Measurements from ENCODE around the gene CPNE5. TPM values are rescaled to one million over a fixed set of nuclear protein-coding genes. Genes with fewer than 3 reads are reported as not detected.

The CPNE5 gene
- total and polyA plus RNA-seq, 2 experiments from 2014 or later: 0.30 to 1.2 TPM

DNA sequence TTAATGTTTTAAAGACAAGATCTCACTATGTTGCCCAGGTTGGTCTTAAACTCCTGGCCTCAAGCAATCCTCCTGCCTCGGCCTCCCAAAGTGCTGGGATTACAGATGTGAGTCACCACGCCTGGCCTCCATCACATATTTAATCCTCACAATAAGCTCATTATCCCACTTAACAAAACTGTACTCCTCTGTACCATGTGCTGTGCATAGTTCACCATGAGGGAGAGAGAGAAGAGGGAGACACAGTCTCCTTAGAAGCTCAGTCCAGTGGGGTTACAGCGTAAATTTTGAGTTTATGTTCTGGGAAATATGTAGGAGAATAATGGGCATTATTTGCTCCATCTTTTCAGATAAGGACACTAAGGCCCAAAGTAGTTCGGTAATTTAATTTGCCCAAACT, 7.9 kb upstream of the CPNE5 start:
- no peak overlapping the region for H3K27ac ChIP-seq
- no peak overlapping the region for H3K4me2 ChIP-seq
- no peak overlapping the region for H2AFZ ChIP-seq
- H3K27me3 ChIP-seq: no peaks in the 10 kb centered on the region
- peaks cover 14% of the 10 kb centered on the region for H3K4me1 ChIP-seq (ENCODE audit: insufficient read depth)
- no peak for DNase-seq (ENCODE audit: low spot score)
- no peaks in the 10 kb centered on the region for H4K20me1 ChIP-seq (ENCODE audit: insufficient read depth, poor library complexity, severe bottlenecking)
- TF ChIP-seq EZH2 (IDR thresholded peaks at IDR 0.05; ENCODE audit: borderline replicate concordance) (no peak), EZH2phosphoT487 (IDR thresholded peaks at IDR 0.05; ENCODE audit: low read depth, severe bottlenecking, unreplicated experiment) (no peak)
- TF ChIP-seq, protein P1, sequence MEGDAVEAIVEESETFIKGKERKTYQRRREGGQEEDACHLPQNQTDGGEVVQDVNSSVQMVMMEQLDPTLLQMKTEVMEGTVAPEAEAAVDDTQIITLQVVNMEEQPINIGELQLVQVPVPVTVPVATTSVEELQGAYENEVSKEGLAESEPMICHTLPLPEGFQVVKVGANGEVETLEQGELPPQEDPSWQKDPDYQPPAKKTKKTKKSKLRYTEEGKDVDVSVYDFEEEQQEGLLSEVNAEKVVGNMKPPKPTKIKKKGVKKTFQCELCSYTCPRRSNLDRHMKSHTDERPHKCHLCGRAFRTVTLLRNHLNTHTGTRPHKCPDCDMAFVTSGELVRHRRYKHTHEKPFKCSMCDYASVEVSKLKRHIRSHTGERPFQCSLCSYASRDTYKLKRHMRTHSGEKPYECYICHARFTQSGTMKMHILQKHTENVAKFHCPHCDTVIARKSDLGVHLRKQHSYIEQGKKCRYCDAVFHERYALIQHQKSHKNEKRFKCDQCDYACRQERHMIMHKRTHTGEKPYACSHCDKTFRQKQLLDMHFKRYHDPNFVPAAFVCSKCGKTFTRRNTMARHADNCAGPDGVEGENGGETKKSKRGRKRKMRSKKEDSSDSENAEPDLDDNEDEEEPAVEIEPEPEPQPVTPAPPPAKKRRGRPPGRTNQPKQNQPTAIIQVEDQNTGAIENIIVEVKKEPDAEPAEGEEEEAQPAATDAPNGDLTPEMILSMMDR (IDR thresholded peaks at IDR 0.05; ENCODE audit: poor library complexity): no peak
- no peaks in the 10 kb centered on the region for H3K9me2 ChIP-seq (replicated peaks; ENCODE audit: insufficient read depth)
- H3K36me3 ChIP-seq (replicated peaks; ENCODE audit: insufficient read depth, low read depth): no peaks in the 10 kb centered on the region
- no peak overlapping the region for H3K4me3 ChIP-seq
- no peaks in the 10 kb centered on the region for H3K9me3 ChIP-seq (ENCODE audit: low read depth)
- WGBS (ENCODE audit: low lambda C conversion rate, missing lambda C conversion rate): 89% methylated on average over 4 of the region's 4 CpGs
- no peaks in the 10 kb centered on the region for H3K79me2 ChIP-seq

DNA sequence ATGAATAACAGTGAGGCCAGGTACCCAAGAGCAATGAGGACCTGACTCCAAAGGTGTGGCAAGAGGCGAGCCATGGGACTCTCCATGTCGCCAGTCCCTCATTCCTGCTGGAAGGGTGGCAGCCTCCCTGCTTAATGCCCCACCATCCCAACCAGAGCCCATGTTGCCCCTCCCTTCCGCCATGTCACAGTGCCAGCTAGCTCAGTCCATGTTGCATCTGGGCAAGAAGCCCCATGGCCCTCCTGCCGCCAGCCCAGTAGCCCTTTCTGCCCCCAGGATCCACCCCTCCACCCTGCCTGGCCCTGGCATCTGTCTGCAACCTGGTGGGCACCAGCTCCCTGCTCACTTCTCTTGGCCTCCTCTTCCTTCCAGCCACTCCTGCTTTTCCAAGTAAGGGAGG, 6.0 kb upstream of the CPNE5 start:
- Histone ChIP-seq H3K79me2 (no peaks in the 10 kb centered on the region), H3K4me1 (ENCODE audit: insufficient read depth) (peaks cover 24% of the 10 kb centered on the region), H3K9me3 (ENCODE audit: low read depth) (no peaks in the 10 kb centered on the region), H4K20me1 (ENCODE audit: insufficient read depth, poor library complexity, severe bottlenecking) (no peaks in the 10 kb centered on the region), H3K27me3 (peaks cover 4% of the 10 kb centered on the region), H3K27ac (no peak overlapping the region), H2AFZ (no peak overlapping the region), H3K4me3 (no peak overlapping the region), H3K36me3 (replicated peaks; ENCODE audit: insufficient read depth, low read depth) (no peaks in the 10 kb centered on the region), H3K4me2 (no peak overlapping the region), H3K9me2 (replicated peaks; ENCODE audit: insufficient read depth) (no peaks in the 10 kb centered on the region)
- no peak for DNase-seq (ENCODE audit: low spot score)
- WGBS (ENCODE audit: low lambda C conversion rate, missing lambda C conversion rate): 82% methylated on average over 4 of the region's 4 CpGs
- no peak for TF ChIP-seq EZH2phosphoT487 (IDR thresholded peaks at IDR 0.05; ENCODE audit: low read depth, severe bottlenecking, unreplicated experiment)
- TF ChIP-seq, protein P1 (IDR thresholded peaks at IDR 0.05; ENCODE audit: poor library complexity): no peak
- no peak for TF ChIP-seq EZH2 (IDR thresholded peaks at IDR 0.05; ENCODE audit: borderline replicate concordance)

- no peak overlapping the region for H3K27ac ChIP-seq
- peaks cover 8% of the 10 kb centered on the region for H3K27me3 ChIP-seq
- no peak overlapping the region for H3K4me2 ChIP-seq
- no peak overlapping the region for H3K4me3 ChIP-seq
- H3K36me3 ChIP-seq (replicated peaks; ENCODE audit: insufficient read depth, low read depth): no peaks in the 10 kb centered on the region
- H4K20me1 ChIP-seq (ENCODE audit: insufficient read depth, poor library complexity, severe bottlenecking): no peaks in the 10 kb centered on the region
- H3K79me2 ChIP-seq: no peaks in the 10 kb centered on the region
- TF ChIP-seq EZH2phosphoT487 (IDR thresholded peaks at IDR 0.05; ENCODE audit: low read depth, severe bottlenecking, unreplicated experiment): no peak
- TF ChIP-seq EZH2 (IDR thresholded peaks at IDR 0.05; ENCODE audit: borderline replicate concordance): no peak
- TF ChIP-seq, protein P1 (IDR thresholded peaks at IDR 0.05; ENCODE audit: poor library complexity): no peak
- no peak for DNase-seq (ENCODE audit: low spot score)
- no peaks in the 10 kb centered on the region for H3K9me3 ChIP-seq (ENCODE audit: low read depth)
- H3K9me2 ChIP-seq (replicated peaks; ENCODE audit: insufficient read depth): no peaks in the 10 kb centered on the region
- WGBS (ENCODE audit: low lambda C conversion rate, missing lambda C conversion rate): 67% methylated on average over 19 of the region's 19 CpGs
- H2AFZ ChIP-seq: no peak overlapping the region
- H3K4me1 ChIP-seq (ENCODE audit: insufficient read depth): peaks cover 24% of the 10 kb centered on the region
These were observed 5.3 kb upstream of the CPNE5 start for GRCh38 chr6:36844232-36845170.
